ENCODE data around the gene CHRM4.

The CHRM4 gene

GRCh38 chr11:46351606-46352005 is 40.0 kb downstream of the CHRM4 start:
- Histone ChIP-seq H3K9me2 (replicated peaks; ENCODE audit: low read depth, low read length) (no peaks in the 10 kb centered on the region), H3K9me3 (ENCODE audit: insufficient read depth, low read depth, low read length) (no peaks in the 10 kb centered on the region), H3K4me2 (ENCODE audit: low read depth, low read length, poor library complexity, severe bottlenecking) (peak overlapping the region; percentile 100), H3K4me1 (ENCODE audit: insufficient read depth, low read length, poor library complexity, severe bottlenecking) (peaks cover 64% of the 10 kb centered on the region), H3K27me3 (ENCODE audit: insufficient read depth, low read length, poor library complexity, severe bottlenecking) (no peaks in the 10 kb centered on the region), H3K4me3 (ENCODE audit: low read length, poor library complexity, severe bottlenecking) (peak overlapping the region; percentile 64), H2AFZ (ENCODE audit: low read length) (no peak overlapping the region), H3K9ac (ENCODE audit: low read depth, low read length, poor library complexity, severe bottlenecking) (peak overlapping the region; percentile 56), H3K79me2 (ENCODE audit: insufficient read depth, low read length) (peaks cover 95% of the 10 kb centered on the region), H4K20me1 (ENCODE audit: insufficient read depth, low read length, poor library complexity, severe bottlenecking) (peaks cover 69% of the 10 kb centered on the region), H3K36me3 (ENCODE audit: insufficient read depth, low read length) (peaks cover 14% of the 10 kb centered on the region; the same call in 1 of the 2 replicates), H3F3A (ENCODE audit: low read depth) (peaks cover 5% of the 10 kb centered on the region; the same call in 1 of the 2 replicates)
- no peak for TF ChIP-seq EZH2phosphoT487 (IDR thresholded peaks at IDR 0.05; ENCODE audit: borderline replicate concordance)
- TF ChIP-seq CTCF (conservative IDR thresholded peaks at IDR 0.05; ENCODE audit: low read length) = no peak

GRCh38 chr11:46351148-46351547 is 40.4 kb downstream of the CHRM4 start:
- Histone ChIP-seq H4K20me1 (ENCODE audit: insufficient read depth, low read length, poor library complexity, severe bottlenecking) (peaks cover 64% of the 10 kb centered on the region), H3F3A (ENCODE audit: low read depth) (peaks cover 5% of the 10 kb centered on the region), H3K79me2 (ENCODE audit: insufficient read depth, low read length) (peaks cover 95% of the 10 kb centered on the region), H3K9me2 (replicated peaks; ENCODE audit: low read depth, low read length) (no peaks in the 10 kb centered on the region), H3K36me3 (ENCODE audit: insufficient read depth, low read length) (peaks cover 10% of the 10 kb centered on the region; the same call in 1 of the 2 replicates), H3K4me2 (ENCODE audit: low read depth, low read length, poor library complexity, severe bottlenecking) (peak overlapping the region; percentile 100), H2AFZ (ENCODE audit: low read length) (no peak overlapping the region), H3K4me1 (ENCODE audit: insufficient read depth, low read length, poor library complexity, severe bottlenecking) (peaks cover 64% of the 10 kb centered on the region), H3K9me3 (ENCODE audit: insufficient read depth, low read depth, low read length) (no peaks in the 10 kb centered on the region), H3K9ac (ENCODE audit: low read depth, low read length, poor library complexity, severe bottlenecking) (peak overlapping the region; percentile 56), H3K27me3 (ENCODE audit: insufficient read depth, low read length, poor library complexity, severe bottlenecking) (no peaks in the 10 kb centered on the region), H3K4me3 (ENCODE audit: low read length, poor library complexity, severe bottlenecking) (peak overlapping the region; percentile 64)
- TF ChIP-seq EZH2phosphoT487 (IDR thresholded peaks at IDR 0.05; ENCODE audit: borderline replicate concordance) = no peak
- TF ChIP-seq CTCF (conservative IDR thresholded peaks at IDR 0.05; ENCODE audit: low read length) = no peak

- peaks cover 63% of the 10 kb centered on the region for H4K20me1 ChIP-seq (ENCODE audit: insufficient read depth, low read length, poor library complexity, severe bottlenecking)
Measured at GRCh38 chr11:46350695-46351094, 40.9 kb downstream of the CHRM4 start.

More at GRCh38 chr11:46350695-46351094, 40.9 kb downstream of the CHRM4 start:
- H3K27me3 ChIP-seq (ENCODE audit: insufficient read depth, low read length, poor library complexity, severe bottlenecking) = no peaks in the 10 kb centered on the region
- H2AFZ ChIP-seq (ENCODE audit: low read length) = no peak overlapping the region
- H3K4me1 ChIP-seq (ENCODE audit: insufficient read depth, low read length, poor library complexity, severe bottlenecking) = peaks cover 68% of the 10 kb centered on the region
- H3K36me3 ChIP-seq (ENCODE audit: insufficient read depth, low read length) = peaks cover 9% of the 10 kb centered on the region; the same call in 1 of the 2 replicates
- TF ChIP-seq EZH2phosphoT487 (IDR thresholded peaks at IDR 0.05; ENCODE audit: borderline replicate concordance) = no peak
- no peak for TF ChIP-seq CTCF (conservative IDR thresholded peaks at IDR 0.05; ENCODE audit: low read length)
- peaks cover 5% of the 10 kb centered on the region for H3F3A ChIP-seq (ENCODE audit: low read depth)
- H3K79me2 ChIP-seq (ENCODE audit: insufficient read depth, low read length) = peaks cover 94% of the 10 kb centered on the region
- H3K9ac ChIP-seq (ENCODE audit: low read depth, low read length, poor library complexity, severe bottlenecking) = peak overlapping the region; percentile 56
- H3K9me3 ChIP-seq (ENCODE audit: insufficient read depth, low read depth, low read length) = no peaks in the 10 kb centered on the region
- H3K9me2 ChIP-seq (replicated peaks; ENCODE audit: low read depth, low read length) = no peaks in the 10 kb centered on the region
- peak overlapping the region; percentile 64 for H3K4me3 ChIP-seq (ENCODE audit: low read length, poor library complexity, severe bottlenecking)
- peak overlapping the region; percentile 100 for H3K4me2 ChIP-seq (ENCODE audit: low read depth, low read length, poor library complexity, severe bottlenecking)
